Cardiac muscle cell (in vitro differentiated cells and primary cell): Measurements from ENCODE around the gene FXYD1. TPM values are rescaled to one million over a fixed set of nuclear protein-coding genes. Genes with fewer than 3 reads are reported as not detected.

Experiments
- DNase-seq, 2 donors: peaks; one replicate each; pipeline versions ENCODE4 v3.0.0 to v3.0.0-alpha.2; 2010 to 2017; ENCODE audit warnings: low read depth in 1 of 2, low spot score in 1 of 2
- H3K27ac ChIP-seq: fragments of 200-600 bp; sonication (generic); 2 replicates; pipeline ENCODE4 v1.5.1; 2016
- H3K27me3 ChIP-seq: fragments of 200-600 bp; sonication (generic); 2 replicates; pipeline ENCODE4 v1.6.0; 2016; ENCODE audit warnings: control low read depth
- H3K36me3 ChIP-seq: fragments of 200-600 bp; sonication (generic); 2 replicates; pipeline ENCODE4 v1.5.1; 2016; ENCODE audit warnings: control low read depth
- H3K4me1 ChIP-seq: fragments of 200-600 bp; sonication (generic); 2 replicates; pipeline ENCODE4 v1.8.1; 2017; ENCODE audit warnings: low read depth, mild to moderate bottlenecking, mixed run types
- H3K4me3 ChIP-seq: fragments of 200-600 bp; sonication (generic); 2 replicates; pipeline ENCODE4 v1.5.1; 2016; ENCODE audit warnings: mild to moderate bottlenecking
- H3K9me3 ChIP-seq: fragments of 200-600 bp; sonication (generic); 2 replicates; pipeline ENCODE4 v1.5.1; 2017; ENCODE audit warnings: low read depth, mild to moderate bottlenecking, control low read depth
- polyA plus RNA-seq: library from polyadenylated mRNA; unstranded; fragments of >200 nt; fragmentation: Nextera tagmentation; extraction: Ambion mirVana; gene quantifications from 2 replicates; pipeline ENCODE4 v1.2.1, GENCODE V29; 2016
- total RNA-seq: library from RNA; depleted of rRNA; stranded (reverse); fragments of >200 nt; gene quantifications from 2 replicates; pipeline ENCODE4 v1.2.3, GENCODE V29; 2016
- TF ChIP-seq, protein P1 (sequence below): IDR thresholded peaks from 2 replicates; pipeline ENCODE4 v1.5.1; 2012; ENCODE audit warnings: low read depth, mild to moderate bottlenecking, low read length

The FXYD1 gene
- total and polyA plus RNA-seq, 2 experiments from 2014 or later = 154 to 314 TPM

DNA sequence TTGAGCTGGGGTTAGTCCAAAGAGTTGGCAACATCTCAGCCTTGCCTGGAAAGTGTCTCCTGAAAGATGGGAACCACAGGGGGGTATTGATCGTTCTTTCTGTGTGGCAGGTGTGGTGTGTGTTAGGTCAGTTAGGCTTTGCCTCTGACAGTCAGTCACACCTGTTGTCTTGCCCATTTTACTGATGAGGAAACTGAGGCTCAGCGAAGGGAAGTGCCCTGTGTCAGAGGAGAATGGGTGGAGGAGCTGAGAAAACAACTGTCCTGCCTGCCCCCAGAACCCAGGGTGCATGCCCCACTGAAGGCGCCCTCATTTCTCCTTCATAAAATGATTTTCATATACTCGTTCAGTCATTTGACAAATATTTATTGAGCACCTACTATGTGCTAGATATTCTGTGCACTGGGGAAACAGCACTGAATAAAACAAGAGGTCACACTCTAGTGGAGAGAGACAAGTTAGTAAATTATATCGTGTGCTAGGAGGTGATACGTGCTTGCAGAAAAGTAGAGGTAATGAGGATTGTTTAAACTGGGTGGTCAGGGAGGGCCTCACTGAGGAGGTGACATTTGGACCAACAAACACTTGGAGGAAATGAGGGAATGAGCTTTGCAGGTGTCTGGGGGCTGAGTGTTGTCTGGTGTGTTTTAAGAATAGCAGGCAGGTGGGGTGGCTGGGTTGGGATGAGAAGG is 17.5 kb downstream of the FXYD1 start:
- Histone ChIP-seq H3K27ac (no peak overlapping the region), H3K27me3 (peaks cover 27% of the 10 kb centered on the region), H3K9me3 (no peaks in the 10 kb centered on the region), H3K4me1 (peaks cover 6% of the 10 kb centered on the region), H3K36me3 (no peaks in the 10 kb centered on the region), H3K4me3 (no peak overlapping the region)
- TF ChIP-seq, protein P1, sequence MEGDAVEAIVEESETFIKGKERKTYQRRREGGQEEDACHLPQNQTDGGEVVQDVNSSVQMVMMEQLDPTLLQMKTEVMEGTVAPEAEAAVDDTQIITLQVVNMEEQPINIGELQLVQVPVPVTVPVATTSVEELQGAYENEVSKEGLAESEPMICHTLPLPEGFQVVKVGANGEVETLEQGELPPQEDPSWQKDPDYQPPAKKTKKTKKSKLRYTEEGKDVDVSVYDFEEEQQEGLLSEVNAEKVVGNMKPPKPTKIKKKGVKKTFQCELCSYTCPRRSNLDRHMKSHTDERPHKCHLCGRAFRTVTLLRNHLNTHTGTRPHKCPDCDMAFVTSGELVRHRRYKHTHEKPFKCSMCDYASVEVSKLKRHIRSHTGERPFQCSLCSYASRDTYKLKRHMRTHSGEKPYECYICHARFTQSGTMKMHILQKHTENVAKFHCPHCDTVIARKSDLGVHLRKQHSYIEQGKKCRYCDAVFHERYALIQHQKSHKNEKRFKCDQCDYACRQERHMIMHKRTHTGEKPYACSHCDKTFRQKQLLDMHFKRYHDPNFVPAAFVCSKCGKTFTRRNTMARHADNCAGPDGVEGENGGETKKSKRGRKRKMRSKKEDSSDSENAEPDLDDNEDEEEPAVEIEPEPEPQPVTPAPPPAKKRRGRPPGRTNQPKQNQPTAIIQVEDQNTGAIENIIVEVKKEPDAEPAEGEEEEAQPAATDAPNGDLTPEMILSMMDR = no peak
- no peak for DNase-seq

GRCh38 chr19:35156673-35157014 is 18.0 kb downstream of the FXYD1 start:
- H3K27me3 ChIP-seq = peaks cover 27% of the 10 kb centered on the region
- H3K4me3 ChIP-seq = no peak overlapping the region
- no peak for DNase-seq
- H3K4me1 ChIP-seq = peaks cover 6% of the 10 kb centered on the region
- no peaks in the 10 kb centered on the region for H3K9me3 ChIP-seq
- H3K27ac ChIP-seq = no peak overlapping the region
- TF ChIP-seq, protein P1 = no peak
- no peaks in the 10 kb centered on the region for H3K36me3 ChIP-seq

- no peak for DNase-seq
- TF ChIP-seq, protein P1 = no peak
- H3K27ac ChIP-seq = no peak overlapping the region
- no peak overlapping the region for H3K4me3 ChIP-seq
- peaks cover 6% of the 10 kb centered on the region for H3K4me1 ChIP-seq
- H3K36me3 ChIP-seq = no peaks in the 10 kb centered on the region
- no peaks in the 10 kb centered on the region for H3K9me3 ChIP-seq
- peaks cover 26% of the 10 kb centered on the region for H3K27me3 ChIP-seq
Observed at GRCh38 chr19:35157431-35157830, 18.8 kb downstream of the FXYD1 start.

DNA sequence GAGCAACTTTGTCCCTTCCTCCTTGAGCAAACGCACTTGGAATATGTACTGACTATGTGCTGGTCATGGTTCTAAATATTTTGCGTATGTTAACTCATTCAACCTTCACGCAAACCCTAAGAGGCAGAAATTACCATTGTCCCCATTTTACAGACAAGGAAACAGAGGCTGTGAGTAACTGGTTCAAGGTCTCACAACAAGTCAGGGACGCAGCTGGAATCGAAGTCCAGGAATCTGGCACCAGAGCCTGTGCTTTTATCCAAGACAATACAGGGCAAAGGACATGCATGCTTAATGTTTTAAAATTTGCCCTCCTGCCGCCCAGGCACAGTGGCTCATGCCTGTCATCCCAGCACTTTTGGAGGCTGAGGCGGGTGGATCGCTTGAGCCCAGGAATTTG is 21.0 kb downstream of the FXYD1 start:
- H3K4me1 ChIP-seq = no peaks in the 10 kb centered on the region
- H3K9me3 ChIP-seq = no peaks in the 10 kb centered on the region
- peaks cover 9% of the 10 kb centered on the region for H3K27me3 ChIP-seq
- no peak overlapping the region for H3K27ac ChIP-seq
- no peak overlapping the region for H3K4me3 ChIP-seq
- TF ChIP-seq, protein P1 = no peak
- no peaks in the 10 kb centered on the region for H3K36me3 ChIP-seq
- DNase-seq = no peak

- Histone ChIP-seq H3K4me1 (no peaks in the 10 kb centered on the region), H3K9me3 (no peaks in the 10 kb centered on the region), H3K36me3 (no peaks in the 10 kb centered on the region), H3K27ac (no peak overlapping the region), H3K4me3 (no peak overlapping the region), H3K27me3 (no peaks in the 10 kb centered on the region)
- TF ChIP-seq, protein P1 = no peak
- DNase-seq = no peak
Observed at GRCh38 chr19:35160629-35161433, 22.2 kb downstream of the FXYD1 start.
